K562 (cell line): ENCODE results near the gene AJAP1.

Source experiments
- E4F1 ChIP-seq: fragments of 250-450 bp; sonication (Bioruptor Pico); IDR thresholded peaks from 2 replicates; pipeline ENCODE4 v1.5.0; 2021; ENCODE audit warnings: mild to moderate bottlenecking, borderline replicate concordance
- HOXB6 ChIP-seq: fragments of 250-450 bp; sonication (Bioruptor Pico); IDR thresholded peaks from 2 replicates; pipeline ENCODE4 v1.5.1; 2022; ENCODE audit warnings: mild to moderate bottlenecking, borderline replicate concordance
- POLR2A ChIP-seq: fragments of 450-650 bp; conservative IDR thresholded peaks from 2 replicates; pipeline ENCODE4 v1.6.1; 2016
- SP2 ChIP-seq: IDR thresholded peaks from 2 replicates; pipeline ENCODE4 v1.6.1; 2011; ENCODE audit warnings: mild to moderate bottlenecking, low read depth, low read length, moderate library complexity; ENCODE audit not compliant: poor library complexity, severe bottlenecking; ENCODE audit errors: extremely low read depth
- STAT5A ChIP-seq: IDR thresholded peaks from 2 replicates; pipeline ENCODE4 v1.6.1; 2012; ENCODE audit warnings: low read length, inconsistent platforms, borderline replicate concordance
- ZNF764 ChIP-seq: fragments of 250-450 bp; sonication (Bioruptor Pico); IDR thresholded peaks from 2 replicates; pipeline ENCODE4 v1.4.0; 2020; ENCODE audit warnings: low read depth, mild to moderate bottlenecking, moderate library complexity
- TF ChIP-seq, protein P1 (sequence below): fragments of 250-450 bp; sonication (Bioruptor Pico); IDR thresholded peaks from 2 replicates; pipeline ENCODE4 v1.5.1; 2021; ENCODE audit warnings: mild to moderate bottlenecking
- TF ChIP-seq, protein P2 (sequence below), 2 experiments: IDR thresholded peaks in 1 of 2; conservative IDR thresholded peaks in 1 of 2; 2 replicates each; pipeline ENCODE4 v1.6.1; 2016; ENCODE audit warnings: low read depth in 2 of 2, mild to moderate bottlenecking in 1 of 2, missing compliant biosample characterization in 1 of 2, missing genetic modification characterization in 1 of 2, moderate library complexity in 1 of 2

GRCh38 chr1:4657244-4657789 is 2.9 kb downstream of the AJAP1 start:
- TF ChIP-seq, protein P1, sequence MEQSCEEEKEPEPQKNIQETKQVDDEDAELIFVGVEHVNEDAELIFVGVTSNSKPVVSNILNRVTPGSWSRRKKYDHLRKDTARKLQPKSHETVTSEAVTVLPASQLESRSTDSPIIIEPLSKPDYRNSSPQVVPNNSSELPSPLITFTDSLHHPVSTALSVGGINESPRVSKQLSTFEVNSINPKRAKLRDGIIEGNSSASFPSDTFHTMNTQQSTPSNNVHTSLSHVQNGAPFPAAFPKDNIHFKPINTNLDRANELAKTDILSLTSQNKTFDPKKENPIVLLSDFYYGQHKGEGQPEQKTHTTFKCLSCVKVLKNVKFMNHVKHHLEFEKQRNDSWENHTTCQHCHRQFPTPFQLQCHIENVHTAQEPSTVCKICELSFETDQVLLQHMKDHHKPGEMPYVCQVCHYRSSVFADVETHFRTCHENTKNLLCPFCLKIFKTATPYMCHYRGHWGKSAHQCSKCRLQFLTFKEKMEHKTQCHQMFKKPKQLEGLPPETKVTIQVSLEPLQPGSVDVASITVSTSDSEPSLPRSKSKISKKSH (CRISPR knock-in tag) = no peak
- TF ChIP-seq E4F1 = no peak
- no peak for TF ChIP-seq HOXB6 (CRISPR knock-in tag)
- TF ChIP-seq ZNF764 (CRISPR knock-in tag) = no peak
- TF ChIP-seq, protein P2, sequence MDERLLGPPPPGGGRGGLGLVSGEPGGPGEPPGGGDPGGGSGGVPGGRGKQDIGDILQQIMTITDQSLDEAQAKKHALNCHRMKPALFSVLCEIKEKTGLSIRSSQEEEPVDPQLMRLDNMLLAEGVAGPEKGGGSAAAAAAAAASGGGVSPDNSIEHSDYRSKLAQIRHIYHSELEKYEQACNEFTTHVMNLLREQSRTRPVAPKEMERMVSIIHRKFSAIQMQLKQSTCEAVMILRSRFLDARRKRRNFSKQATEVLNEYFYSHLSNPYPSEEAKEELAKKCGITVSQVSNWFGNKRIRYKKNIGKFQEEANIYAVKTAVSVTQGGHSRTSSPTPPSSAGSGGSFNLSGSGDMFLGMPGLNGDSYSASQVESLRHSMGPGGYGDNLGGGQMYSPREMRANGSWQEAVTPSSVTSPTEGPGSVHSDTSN (CRISPR knock-in tag; IDR thresholded peaks at IDR 0.05; ENCODE audit: low read depth) = no peak
- TF ChIP-seq, protein P2 (tag; conservative IDR thresholded peaks at IDR 0.05; ENCODE audit: low read depth) = no peak
- TF ChIP-seq STAT5A = no peak
- TF ChIP-seq SP2 = no peak
- no peak for TF ChIP-seq POLR2A
